Progenitor cell of endocrine pancreas (in vitro differentiated cells): ENCODE data around the gene ENTR1. TPM values are rescaled to one million over a fixed set of nuclear protein-coding genes. Genes with fewer than 3 reads are reported as not detected.
A peak's percentile ranks its signal among the peaks of the same experiment; 100 is the strongest.

ENCODE experiments used
- DNase-seq: peaks from one replicate; pipeline ENCODE4 v3.0.0; 2021; ENCODE audit warnings: low spot score; ENCODE audit not compliant: unreplicated experiment
- H3K27ac Mint-ChIP-seq: 2 replicates; pipeline ENCODE4 v1.8.0; 2021; ENCODE audit warnings: mild to moderate bottlenecking, moderate library complexity, mixed read lengths
- H3K27me3 Mint-ChIP-seq: 2 replicates; pipeline ENCODE4 v1.8.0; 2021; ENCODE audit warnings: mixed read lengths
- H3K36me3 Mint-ChIP-seq: 2 replicates; pipeline ENCODE4 v1.8.0; 2022; ENCODE audit warnings: mixed read lengths; ENCODE audit not compliant: insufficient read depth
- H3K4me1 Mint-ChIP-seq: 2 replicates; pipeline ENCODE4 v1.8.0; 2021; ENCODE audit warnings: low read depth, mixed read lengths
- H3K4me3 Mint-ChIP-seq: 2 replicates; pipeline ENCODE4 v1.8.0; 2021; ENCODE audit warnings: low read depth, mild to moderate bottlenecking, moderate library complexity, mixed read lengths
- H3K9me3 Mint-ChIP-seq: 2 replicates; pipeline ENCODE4 v1.8.0; 2021; ENCODE audit warnings: low read depth, mixed read lengths
- long read RNA-seq: library from polyadenylated mRNA; unstranded; transcript quantifications from one replicate; pipeline ENCODE4 v2.0.0, GENCODE V29; 2020
- total RNA-seq: library from RNA; stranded (reverse); gene quantifications from 2 replicates; pipeline ENCODE4 v1.2.1, GENCODE V29; 2021
- TF ChIP-seq, protein P1 (sequence below): fragments of 200-600 bp; sonication (generic); IDR thresholded peaks from one replicate; pipeline ENCODE4 v1.5.0; 2021; ENCODE audit warnings: antibody characterized with exemption, mild to moderate bottlenecking; ENCODE audit not compliant: unreplicated experiment

ENTR1 gene, protein sequence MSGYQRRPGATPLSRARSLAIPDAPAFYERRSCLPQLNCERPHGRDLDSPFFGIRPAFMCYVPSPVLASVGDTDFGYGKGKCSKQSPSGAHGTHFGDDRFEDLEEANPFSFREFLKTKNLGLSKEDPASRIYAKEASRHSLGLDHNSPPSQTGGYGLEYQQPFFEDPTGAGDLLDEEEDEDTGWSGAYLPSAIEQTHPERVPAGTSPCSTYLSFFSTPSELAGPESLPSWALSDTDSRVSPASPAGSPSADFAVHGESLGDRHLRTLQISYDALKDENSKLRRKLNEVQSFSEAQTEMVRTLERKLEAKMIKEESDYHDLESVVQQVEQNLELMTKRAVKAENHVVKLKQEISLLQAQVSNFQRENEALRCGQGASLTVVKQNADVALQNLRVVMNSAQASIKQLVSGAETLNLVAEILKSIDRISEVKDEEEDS
- 68.3 and 70.9 TPM in 2 replicates for total RNA-seq
- long read RNA-seq, partial matches to known transcripts, result 5 of 7 reads
- long read RNA-seq, other reads (novel, unspliced or antisense), result 1 of 7 reads

- peak within 1 kb of the TSS; percentile 98 for H3K27ac Mint-ChIP-seq
These were observed at the start of gene ENTR1, which contains the start of gene PMPCA for GRCh38 chr9:136410500-136411287. TSS of gene ENTR1 (minus strand) at chr9:136410614. CDS start at chr9:136410397, 217 bp downstream. TSS of gene PMPCA (plus strand) at chr9:136410658. CDS start at chr9:136410669, 11 bp downstream.

GRCh38 chr9:136459425-136459824 is 49.0 kb upstream of the ENTR1 start:
- no peaks in the 10 kb centered on the region for H3K27me3 Mint-ChIP-seq
- H3K36me3 Mint-ChIP-seq, result peaks cover 29% of the 10 kb centered on the region
- DNase-seq, result no peak
- no peaks in the 10 kb centered on the region for H3K4me1 Mint-ChIP-seq
- H3K4me3 Mint-ChIP-seq, result no peak overlapping the region
- TF ChIP-seq, protein P1, sequence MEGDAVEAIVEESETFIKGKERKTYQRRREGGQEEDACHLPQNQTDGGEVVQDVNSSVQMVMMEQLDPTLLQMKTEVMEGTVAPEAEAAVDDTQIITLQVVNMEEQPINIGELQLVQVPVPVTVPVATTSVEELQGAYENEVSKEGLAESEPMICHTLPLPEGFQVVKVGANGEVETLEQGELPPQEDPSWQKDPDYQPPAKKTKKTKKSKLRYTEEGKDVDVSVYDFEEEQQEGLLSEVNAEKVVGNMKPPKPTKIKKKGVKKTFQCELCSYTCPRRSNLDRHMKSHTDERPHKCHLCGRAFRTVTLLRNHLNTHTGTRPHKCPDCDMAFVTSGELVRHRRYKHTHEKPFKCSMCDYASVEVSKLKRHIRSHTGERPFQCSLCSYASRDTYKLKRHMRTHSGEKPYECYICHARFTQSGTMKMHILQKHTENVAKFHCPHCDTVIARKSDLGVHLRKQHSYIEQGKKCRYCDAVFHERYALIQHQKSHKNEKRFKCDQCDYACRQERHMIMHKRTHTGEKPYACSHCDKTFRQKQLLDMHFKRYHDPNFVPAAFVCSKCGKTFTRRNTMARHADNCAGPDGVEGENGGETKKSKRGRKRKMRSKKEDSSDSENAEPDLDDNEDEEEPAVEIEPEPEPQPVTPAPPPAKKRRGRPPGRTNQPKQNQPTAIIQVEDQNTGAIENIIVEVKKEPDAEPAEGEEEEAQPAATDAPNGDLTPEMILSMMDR, result no peak
- no peaks in the 10 kb centered on the region for H3K9me3 Mint-ChIP-seq
- no peak overlapping the region for H3K27ac Mint-ChIP-seq

More at GRCh38 chr9:136410500-136411287, at the start of gene ENTR1, which contains the start of gene PMPCA:
- TF ChIP-seq, protein P1, result no peak
- Mint-ChIP-seq H3K27me3 (no peaks in the 10 kb centered on the region), H3K4me3 (peak within 1 kb of the TSS; percentile 92), H3K4me1 (peaks cover 18% of the 10 kb centered on the region), H3K36me3 (peaks cover 8% of the 10 kb centered on the region), H3K9me3 (no peaks in the 10 kb centered on the region)
- peak; percentile 75 for DNase-seq

DNA sequence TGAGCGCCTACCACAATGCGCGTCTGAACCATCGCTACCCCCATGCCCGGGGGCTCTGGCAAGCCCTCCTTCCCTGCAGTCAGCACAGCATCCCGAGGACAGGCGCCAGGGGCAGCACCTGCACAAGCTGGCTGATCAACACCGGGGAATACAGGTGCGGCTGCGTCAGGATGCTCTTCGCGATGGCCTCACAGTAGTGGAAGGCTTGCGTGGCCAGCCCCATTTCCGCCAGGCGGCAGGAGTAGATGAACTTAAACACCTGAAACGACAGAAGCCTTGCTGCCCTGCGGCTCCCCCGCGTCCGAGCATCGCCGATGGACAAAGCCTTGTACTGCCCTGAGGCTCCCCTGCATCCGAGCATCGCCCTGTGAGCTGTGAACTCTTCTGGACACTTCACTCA is 46.9 kb upstream of the ENTR1 start:
- H3K4me1 Mint-ChIP-seq, result no peaks in the 10 kb centered on the region
- no peak overlapping the region for H3K4me3 Mint-ChIP-seq
- no peak for DNase-seq
- H3K36me3 Mint-ChIP-seq, result peaks cover 29% of the 10 kb centered on the region
- no peak overlapping the region for H3K27ac Mint-ChIP-seq
- no peaks in the 10 kb centered on the region for H3K27me3 Mint-ChIP-seq
- TF ChIP-seq, protein P1, result no peak
- no peaks in the 10 kb centered on the region for H3K9me3 Mint-ChIP-seq

DNA sequence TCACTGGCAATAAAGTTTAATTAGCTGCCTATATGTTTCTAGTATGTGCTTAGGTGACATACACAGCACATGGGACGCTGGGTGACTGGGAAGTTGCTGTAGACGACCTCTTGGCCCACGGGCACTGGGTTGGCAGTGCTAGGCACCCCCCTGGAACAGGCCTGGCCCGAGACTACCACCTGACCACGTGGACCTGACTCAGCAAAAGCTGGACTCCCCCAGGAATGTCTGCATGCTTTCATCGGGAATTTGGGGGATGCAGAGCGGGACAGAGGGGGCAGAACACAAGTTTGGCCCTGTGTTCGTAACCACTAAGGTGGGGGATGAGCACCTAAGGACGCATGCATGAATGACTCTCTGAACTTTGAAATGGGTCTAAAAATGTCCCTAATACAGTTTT is 45.8 kb upstream of the ENTR1 start:
- no peak for DNase-seq
- Mint-ChIP-seq H3K4me3 (no peak overlapping the region), H3K27ac (no peak overlapping the region), H3K36me3 (peaks cover 28% of the 10 kb centered on the region), H3K9me3 (no peaks in the 10 kb centered on the region), H3K27me3 (no peaks in the 10 kb centered on the region), H3K4me1 (no peaks in the 10 kb centered on the region)
- TF ChIP-seq, protein P1, result no peak
